Measurements from ENCODE around the gene IGSF6.

DNA sequence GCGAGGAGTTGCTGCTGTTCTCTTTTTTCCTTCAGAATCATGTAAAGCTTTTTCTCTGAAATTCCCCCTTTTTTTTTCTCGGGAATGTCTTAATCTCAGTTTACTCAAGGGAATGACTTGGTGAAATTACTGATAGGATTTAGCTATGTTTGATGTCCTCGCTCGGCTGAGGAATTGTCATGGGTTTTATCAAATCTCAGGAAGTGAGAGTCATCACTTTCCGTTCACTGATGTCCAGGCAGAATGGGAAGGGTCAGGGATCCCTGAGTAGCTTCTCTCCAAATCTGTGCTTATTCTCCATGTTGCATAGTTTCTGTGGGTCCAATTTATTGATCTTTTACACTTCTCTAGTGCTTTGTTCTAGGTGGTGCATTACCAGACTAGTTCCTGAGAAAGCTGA, 6.3 kb downstream of the IGSF6 start:
- TF ChIP-seq POLR2A (IDR thresholded peaks at IDR 0.05; ENCODE audit: low read depth, low read length) (no peak), TAF1 (IDR thresholded peaks at IDR 0.05; ENCODE audit: borderline replicate concordance, low read depth, low read length) (no peak), POLR2AphosphoS5 (IDR thresholded peaks at IDR 0.05; ENCODE audit: low read depth, low read length) (no peak)
